Measurements from ENCODE around the gene ARRDC4.
"Not testable (repeated sequence)": the region's sequence is repeated elsewhere in the genome, so short reads cannot be mapped to it uniquely, and the experiment has no call there.

The ARRDC4 gene

GRCh38 chr15:97977734-97978133, 17.2 kb downstream of the ARRDC4 start:
- Mint-ChIP-seq H3K27me3 (ENCODE audit: low read depth) (no peaks in the 10 kb centered on the region), H3K36me3 (ENCODE audit: low read depth) (no peaks in the 10 kb centered on the region), H3K4me1 (ENCODE audit: low read depth) (peaks cover 3% of the 10 kb centered on the region), H3K27ac (no peak overlapping the region), H3K4me3 (no peak overlapping the region), H3K9me3 (no peaks in the 10 kb centered on the region)
- no peak for DNase-seq (ENCODE audit: low spot score)

DNA sequence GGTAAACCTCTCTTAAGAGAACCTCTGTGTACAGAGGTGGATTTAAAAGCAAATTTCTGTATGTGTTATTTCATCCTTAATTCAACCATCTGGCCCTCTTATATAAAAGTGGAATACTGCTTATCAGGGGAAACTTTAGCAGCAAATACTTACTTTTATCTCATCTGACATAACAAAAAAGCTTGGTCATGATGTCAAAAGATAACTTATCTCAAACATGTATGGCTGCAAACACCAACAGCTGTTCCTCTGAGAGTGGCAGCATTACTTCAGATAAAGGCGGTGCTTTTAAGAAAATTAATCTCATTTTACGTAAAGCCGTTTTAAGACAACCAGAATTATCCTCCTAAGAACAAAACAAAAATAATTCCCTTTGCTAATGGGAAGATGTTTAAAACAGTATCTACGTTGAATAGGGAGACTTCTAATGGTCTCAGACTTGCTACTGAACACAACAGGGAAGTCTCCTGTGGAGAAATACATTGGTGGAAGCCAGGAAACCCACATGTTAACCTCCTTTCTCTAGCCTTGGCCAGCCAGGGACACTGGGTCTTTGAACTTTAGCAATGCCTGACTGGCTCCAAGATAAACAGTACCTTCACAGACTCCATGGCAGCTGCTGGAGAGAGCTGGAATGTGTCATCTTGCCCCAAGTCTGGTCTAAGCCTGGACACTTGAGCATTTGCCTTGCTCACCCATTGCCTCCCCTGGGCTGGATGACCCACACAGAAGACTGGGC, 18.1 kb downstream of the ARRDC4 start:
- no peaks in the 10 kb centered on the region for H3K9me3 Mint-ChIP-seq

GRCh38 chr15:97979140-97979520, 18.6 kb downstream of the ARRDC4 start:
- no peak for DNase-seq (ENCODE audit: low spot score)
- H3K27ac Mint-ChIP-seq = no peak overlapping the region
- H3K9me3 Mint-ChIP-seq = no peaks in the 10 kb centered on the region
- H3K27me3 Mint-ChIP-seq (ENCODE audit: low read depth) = no peaks in the 10 kb centered on the region
- H3K4me1 Mint-ChIP-seq (ENCODE audit: low read depth) = peaks cover 10% of the 10 kb centered on the region
- H3K36me3 Mint-ChIP-seq (ENCODE audit: low read depth) = no peaks in the 10 kb centered on the region
- no peak overlapping the region for H3K4me3 Mint-ChIP-seq

More for the DNA sequence above, 18.1 kb downstream of the ARRDC4 start:
- H3K27me3 Mint-ChIP-seq (ENCODE audit: low read depth) = no peaks in the 10 kb centered on the region
- H3K27ac Mint-ChIP-seq = no peak overlapping the region
- no peaks in the 10 kb centered on the region for H3K36me3 Mint-ChIP-seq (ENCODE audit: low read depth)
- H3K4me1 Mint-ChIP-seq (ENCODE audit: low read depth) = peaks cover 5% of the 10 kb centered on the region
- no peak overlapping the region for H3K4me3 Mint-ChIP-seq
- no peak for DNase-seq (ENCODE audit: low spot score)

- Mint-ChIP-seq H3K9me3 (peaks cover 4% of the 10 kb centered on the region), H3K4me3 (no peak overlapping the region), H3K27ac (no peak overlapping the region), H3K36me3 (ENCODE audit: low read depth) (no peaks in the 10 kb centered on the region), H3K4me1 (ENCODE audit: low read depth) (peaks cover 10% of the 10 kb centered on the region), H3K27me3 (ENCODE audit: low read depth) (no peaks in the 10 kb centered on the region)
- no peak for DNase-seq (ENCODE audit: low spot score)
Measured at GRCh38 chr15:97981058-97981457, 20.6 kb downstream of the ARRDC4 start.

- Mint-ChIP-seq H3K36me3 (ENCODE audit: low read depth) (no peaks in the 10 kb centered on the region), H3K4me3 (no peak overlapping the region), H3K27me3 (ENCODE audit: low read depth) (no peaks in the 10 kb centered on the region), H3K27ac (no peak overlapping the region), H3K9me3 (peaks cover 10% of the 10 kb centered on the region), H3K4me1 (ENCODE audit: low read depth) (peaks cover 10% of the 10 kb centered on the region)
- no peak for DNase-seq (ENCODE audit: low spot score)
Measured at GRCh38 chr15:97981758-97982157, 21.3 kb downstream of the ARRDC4 start.

DNA sequence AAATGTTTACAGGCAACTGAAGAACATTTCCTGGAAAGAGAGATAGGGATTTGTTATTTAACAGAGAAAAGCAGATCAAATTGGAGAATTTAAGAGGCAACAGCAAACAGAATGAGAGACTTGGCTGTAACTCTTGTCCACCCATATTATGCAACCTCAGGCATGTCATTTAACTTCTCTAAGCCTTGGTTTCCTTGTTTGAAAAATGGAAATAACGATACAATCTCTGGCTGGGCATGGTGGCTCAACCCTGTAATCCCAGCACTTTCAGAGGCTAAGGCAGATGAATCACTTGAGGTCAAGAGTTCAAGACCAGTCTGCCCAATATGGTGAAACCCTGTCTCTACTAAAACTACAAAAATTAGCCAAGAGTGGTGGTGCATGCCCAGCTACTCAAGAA, 23.7 kb downstream of the ARRDC4 start:
- Mint-ChIP-seq H3K4me1 (ENCODE audit: low read depth) (peaks cover 10% of the 10 kb centered on the region), H3K9me3 (peaks cover 17% of the 10 kb centered on the region), H3K36me3 (ENCODE audit: low read depth) (no peaks in the 10 kb centered on the region), H3K27me3 (ENCODE audit: low read depth) (no peaks in the 10 kb centered on the region), H3K27ac (no peak overlapping the region), H3K4me3 (no peak overlapping the region)
- DNase-seq (ENCODE audit: low spot score) = no peak

DNA sequence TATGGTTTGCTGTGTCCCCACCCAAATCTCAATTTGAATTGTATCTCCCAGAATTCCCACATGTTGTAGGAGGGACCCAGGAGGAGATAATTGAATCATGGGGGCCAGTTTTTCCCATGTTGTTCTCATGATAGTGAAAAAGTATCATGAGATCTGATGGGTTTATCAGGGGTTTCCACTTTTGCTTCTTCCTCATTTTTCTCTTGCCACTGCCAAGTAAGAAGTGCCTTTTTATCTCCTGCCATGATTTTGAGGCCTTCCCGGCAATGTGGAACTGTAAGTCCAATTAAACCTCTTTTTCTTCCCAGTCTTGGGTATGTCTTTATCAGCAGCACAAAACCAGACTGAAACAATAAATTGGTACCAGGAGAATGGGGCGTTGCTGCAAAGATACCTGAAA, 25.5 kb downstream of the ARRDC4 start:
- H3K36me3 Mint-ChIP-seq (ENCODE audit: low read depth); H3K27me3 Mint-ChIP-seq (ENCODE audit: low read depth); H3K4me1 Mint-ChIP-seq (ENCODE audit: low read depth); H3K4me3 Mint-ChIP-seq; DNase-seq (ENCODE audit: low spot score); H3K27ac Mint-ChIP-seq: not testable (repeated sequence)
- H3K9me3 Mint-ChIP-seq = peaks cover 17% of the 10 kb centered on the region

- H3K27ac Mint-ChIP-seq = no peak overlapping the region
- H3K4me1 Mint-ChIP-seq (ENCODE audit: low read depth) = peaks cover 7% of the 10 kb centered on the region
- no peaks in the 10 kb centered on the region for H3K27me3 Mint-ChIP-seq (ENCODE audit: low read depth)
- H3K36me3 Mint-ChIP-seq (ENCODE audit: low read depth) = no peaks in the 10 kb centered on the region
- H3K9me3 Mint-ChIP-seq = peaks cover 17% of the 10 kb centered on the region
- DNase-seq (ENCODE audit: low spot score) = no peak
- H3K4me3 Mint-ChIP-seq = no peak overlapping the region
Measured at GRCh38 chr15:97986781-97987180, 26.3 kb downstream of the ARRDC4 start.

- Mint-ChIP-seq H3K36me3 (ENCODE audit: low read depth) (no peaks in the 10 kb centered on the region), H3K4me3 (no peak overlapping the region), H3K27me3 (ENCODE audit: low read depth) (no peaks in the 10 kb centered on the region), H3K4me1 (ENCODE audit: low read depth) (no peaks in the 10 kb centered on the region), H3K27ac (no peak overlapping the region), H3K9me3 (peaks cover 17% of the 10 kb centered on the region)
- DNase-seq (ENCODE audit: low spot score) = no peak
Measured at GRCh38 chr15:97989299-97989698, 28.8 kb downstream of the ARRDC4 start.

- peaks cover 11% of the 10 kb centered on the region for H3K4me1 Mint-ChIP-seq (ENCODE audit: low read depth)
- DNase-seq (ENCODE audit: low spot score) = no peak
- no peak overlapping the region for H3K27ac Mint-ChIP-seq
- H3K4me3 Mint-ChIP-seq = no peak overlapping the region
- H3K36me3 Mint-ChIP-seq (ENCODE audit: low read depth) = no peaks in the 10 kb centered on the region
- H3K27me3 Mint-ChIP-seq (ENCODE audit: low read depth) = no peaks in the 10 kb centered on the region
- H3K9me3 Mint-ChIP-seq = peaks cover 7% of the 10 kb centered on the region
Measured at GRCh38 chr15:97991972-97992541, 31.6 kb downstream of the ARRDC4 start.

GRCh38 chr15:97992823-97993222, 32.3 kb downstream of the ARRDC4 start:
- H3K4me1 Mint-ChIP-seq (ENCODE audit: low read depth) = peaks cover 11% of the 10 kb centered on the region
- H3K9me3 Mint-ChIP-seq = peaks cover 4% of the 10 kb centered on the region
- no peaks in the 10 kb centered on the region for H3K27me3 Mint-ChIP-seq (ENCODE audit: low read depth)
- DNase-seq (ENCODE audit: low spot score) = no peak
- no peak overlapping the region for H3K27ac Mint-ChIP-seq
- no peak overlapping the region for H3K4me3 Mint-ChIP-seq
- H3K36me3 Mint-ChIP-seq (ENCODE audit: low read depth) = no peaks in the 10 kb centered on the region

DNA sequence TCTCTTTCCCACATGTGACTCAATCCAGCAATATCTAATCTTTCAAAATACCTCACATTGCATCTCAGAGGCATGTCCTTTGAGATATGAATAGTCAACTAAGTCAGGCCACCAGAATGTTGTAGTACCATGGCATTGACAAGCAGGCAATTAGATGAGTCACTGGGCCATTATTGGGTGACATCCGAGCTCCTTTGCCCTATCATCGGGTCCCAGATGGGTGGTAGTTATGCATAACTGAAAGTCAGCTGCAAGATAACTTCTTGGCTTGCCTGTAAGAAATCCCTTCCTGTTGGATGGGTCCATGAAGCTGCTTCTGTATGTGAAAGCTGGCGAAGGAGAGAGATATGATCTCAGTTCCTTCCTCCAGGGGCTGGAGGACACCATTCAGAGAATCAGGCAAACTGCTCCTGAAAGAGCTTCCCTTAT, 32.8 kb downstream of the ARRDC4 start:
- Mint-ChIP-seq H3K36me3 (ENCODE audit: low read depth) (no peaks in the 10 kb centered on the region), H3K27me3 (ENCODE audit: low read depth) (no peaks in the 10 kb centered on the region), H3K9me3 (no peaks in the 10 kb centered on the region), H3K4me1 (ENCODE audit: low read depth) (peaks cover 11% of the 10 kb centered on the region), H3K27ac (no peak overlapping the region), H3K4me3 (no peak overlapping the region)
- DNase-seq (ENCODE audit: low spot score) = no peak

DNA sequence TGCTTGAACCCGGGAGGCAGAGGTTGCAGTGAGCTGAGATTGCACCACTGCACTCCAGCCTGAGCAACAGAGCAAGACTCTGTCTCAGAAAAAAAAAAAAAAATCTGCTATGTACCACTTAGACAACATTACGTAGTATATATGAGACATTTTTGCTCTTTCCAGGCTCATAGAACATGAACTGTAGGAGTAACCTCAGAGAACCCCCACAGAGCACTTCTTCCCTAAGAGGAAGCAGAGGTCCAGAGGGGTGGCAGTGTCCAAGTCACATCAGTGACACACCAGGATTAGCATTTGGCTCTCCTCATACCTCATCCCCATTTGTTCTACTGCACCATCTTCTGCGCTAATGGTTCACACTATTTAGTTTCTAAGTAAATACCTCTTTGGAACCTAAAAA, 33.7 kb downstream of the ARRDC4 start:
- Mint-ChIP-seq H3K27ac (no peak overlapping the region), H3K36me3 (ENCODE audit: low read depth) (no peaks in the 10 kb centered on the region), H3K27me3 (ENCODE audit: low read depth) (no peaks in the 10 kb centered on the region), H3K4me3 (no peak overlapping the region), H3K4me1 (ENCODE audit: low read depth) (peaks cover 11% of the 10 kb centered on the region), H3K9me3 (no peaks in the 10 kb centered on the region)
- DNase-seq (ENCODE audit: low spot score) = no peak

- H3K27ac Mint-ChIP-seq = no peak overlapping the region
- H3K4me3 Mint-ChIP-seq = no peak overlapping the region
- no peaks in the 10 kb centered on the region for H3K9me3 Mint-ChIP-seq
- peaks cover 11% of the 10 kb centered on the region for H3K4me1 Mint-ChIP-seq (ENCODE audit: low read depth)
- H3K27me3 Mint-ChIP-seq (ENCODE audit: low read depth) = no peaks in the 10 kb centered on the region
- DNase-seq (ENCODE audit: low spot score) = no peak
- no peaks in the 10 kb centered on the region for H3K36me3 Mint-ChIP-seq (ENCODE audit: low read depth)
Measured at GRCh38 chr15:97995192-97995591, 34.7 kb downstream of the ARRDC4 start.
